ENCODE measurements around the gene ELAVL3.

DNA sequence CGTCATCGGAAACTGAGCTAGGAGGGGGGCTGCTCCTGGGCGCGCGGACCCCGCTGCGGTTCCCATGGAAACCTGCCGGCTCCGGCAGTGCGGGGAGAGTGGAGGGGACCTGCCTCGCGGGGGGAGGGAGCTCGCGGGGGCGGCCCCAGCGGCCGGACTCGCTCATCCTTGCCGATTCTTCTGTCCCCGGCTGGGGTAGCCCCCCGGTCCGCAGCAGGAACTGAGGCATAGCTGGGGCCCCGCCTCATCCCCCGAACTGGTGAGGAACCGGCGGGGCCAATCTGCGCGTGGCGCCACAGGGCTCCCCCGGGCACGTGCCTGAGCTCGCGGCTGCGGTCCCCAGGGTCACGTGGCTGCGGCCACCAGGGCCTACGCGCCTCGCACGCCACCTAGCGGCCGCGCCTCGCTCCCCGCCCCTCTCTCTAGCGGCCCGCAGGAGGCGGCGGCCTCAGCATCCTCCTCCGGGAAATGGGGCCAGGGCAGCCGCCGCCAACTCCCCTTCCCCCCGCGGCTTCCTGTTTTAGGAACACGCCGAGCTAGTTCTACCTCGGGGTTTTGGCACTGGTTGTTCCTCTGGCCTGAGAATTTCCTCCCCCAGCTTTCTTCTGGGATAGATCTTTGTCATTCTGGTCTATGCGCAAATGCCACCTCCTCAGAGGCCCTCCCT is 1.7 kb upstream of the ELAVL3 start:
- TF ChIP-seq, protein P1, sequence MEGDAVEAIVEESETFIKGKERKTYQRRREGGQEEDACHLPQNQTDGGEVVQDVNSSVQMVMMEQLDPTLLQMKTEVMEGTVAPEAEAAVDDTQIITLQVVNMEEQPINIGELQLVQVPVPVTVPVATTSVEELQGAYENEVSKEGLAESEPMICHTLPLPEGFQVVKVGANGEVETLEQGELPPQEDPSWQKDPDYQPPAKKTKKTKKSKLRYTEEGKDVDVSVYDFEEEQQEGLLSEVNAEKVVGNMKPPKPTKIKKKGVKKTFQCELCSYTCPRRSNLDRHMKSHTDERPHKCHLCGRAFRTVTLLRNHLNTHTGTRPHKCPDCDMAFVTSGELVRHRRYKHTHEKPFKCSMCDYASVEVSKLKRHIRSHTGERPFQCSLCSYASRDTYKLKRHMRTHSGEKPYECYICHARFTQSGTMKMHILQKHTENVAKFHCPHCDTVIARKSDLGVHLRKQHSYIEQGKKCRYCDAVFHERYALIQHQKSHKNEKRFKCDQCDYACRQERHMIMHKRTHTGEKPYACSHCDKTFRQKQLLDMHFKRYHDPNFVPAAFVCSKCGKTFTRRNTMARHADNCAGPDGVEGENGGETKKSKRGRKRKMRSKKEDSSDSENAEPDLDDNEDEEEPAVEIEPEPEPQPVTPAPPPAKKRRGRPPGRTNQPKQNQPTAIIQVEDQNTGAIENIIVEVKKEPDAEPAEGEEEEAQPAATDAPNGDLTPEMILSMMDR (conservative IDR thresholded peaks at IDR 0.05 in 1 of 2, IDR thresholded peaks at IDR 0.05 in 1 of 2; ENCODE audit: low read depth in 1 of 2, low read length in 2 of 2), result peak; percentile 51 to 68
- no peak for TF ChIP-seq EZH2 (IDR thresholded peaks at IDR 0.05; ENCODE audit: low read length, missing control alignments)
